ENCODE results near the gene PAQR8. TPM values are rescaled to one million over a fixed set of nuclear protein-coding genes. Genes with fewer than 3 reads are reported as not detected.

Gene PAQR8
- total RNA-seq, 1 donor from 2014 or later: 9.5 TPM

DNA sequence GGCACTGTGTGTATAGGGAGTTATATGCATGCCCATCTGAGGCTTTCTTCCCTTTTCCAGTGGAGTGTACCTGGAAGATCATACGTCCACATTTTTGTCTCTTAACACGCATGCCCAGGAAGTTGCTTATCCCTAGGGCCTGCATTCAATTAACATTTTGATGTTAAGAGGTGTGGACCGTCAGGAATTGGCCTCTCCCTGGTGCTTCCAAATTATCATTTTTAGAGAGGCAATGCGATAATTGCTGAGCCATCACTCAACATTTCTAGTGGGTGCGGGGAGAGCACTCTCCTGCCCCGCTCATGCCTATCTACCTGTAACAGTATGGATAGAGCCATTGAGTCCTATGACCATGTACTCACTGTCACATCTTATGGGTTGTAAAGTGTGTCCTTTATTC lies 37.8 kb upstream of the PAQR8 start:
- TF ChIP-seq, protein P1, sequence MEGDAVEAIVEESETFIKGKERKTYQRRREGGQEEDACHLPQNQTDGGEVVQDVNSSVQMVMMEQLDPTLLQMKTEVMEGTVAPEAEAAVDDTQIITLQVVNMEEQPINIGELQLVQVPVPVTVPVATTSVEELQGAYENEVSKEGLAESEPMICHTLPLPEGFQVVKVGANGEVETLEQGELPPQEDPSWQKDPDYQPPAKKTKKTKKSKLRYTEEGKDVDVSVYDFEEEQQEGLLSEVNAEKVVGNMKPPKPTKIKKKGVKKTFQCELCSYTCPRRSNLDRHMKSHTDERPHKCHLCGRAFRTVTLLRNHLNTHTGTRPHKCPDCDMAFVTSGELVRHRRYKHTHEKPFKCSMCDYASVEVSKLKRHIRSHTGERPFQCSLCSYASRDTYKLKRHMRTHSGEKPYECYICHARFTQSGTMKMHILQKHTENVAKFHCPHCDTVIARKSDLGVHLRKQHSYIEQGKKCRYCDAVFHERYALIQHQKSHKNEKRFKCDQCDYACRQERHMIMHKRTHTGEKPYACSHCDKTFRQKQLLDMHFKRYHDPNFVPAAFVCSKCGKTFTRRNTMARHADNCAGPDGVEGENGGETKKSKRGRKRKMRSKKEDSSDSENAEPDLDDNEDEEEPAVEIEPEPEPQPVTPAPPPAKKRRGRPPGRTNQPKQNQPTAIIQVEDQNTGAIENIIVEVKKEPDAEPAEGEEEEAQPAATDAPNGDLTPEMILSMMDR (IDR thresholded peaks at IDR 0.05; ENCODE audit: unreplicated experiment): no peak
- H3K36me3 Mint-ChIP-seq: no peaks in the 10 kb centered on the region
- no peak overlapping the region for H3K27ac Mint-ChIP-seq
- H3K4me1 Mint-ChIP-seq: peaks cover 57% of the 10 kb centered on the region
- peaks cover 7% of the 10 kb centered on the region for H3K27me3 Mint-ChIP-seq (ENCODE audit: low read depth)
- DNase-seq (ENCODE audit: low spot score in 2 of 2, unreplicated experiment in 2 of 2): no peak
- no peak overlapping the region for H3K4me3 Mint-ChIP-seq
- no peaks in the 10 kb centered on the region for H3K9me3 Mint-ChIP-seq

DNA sequence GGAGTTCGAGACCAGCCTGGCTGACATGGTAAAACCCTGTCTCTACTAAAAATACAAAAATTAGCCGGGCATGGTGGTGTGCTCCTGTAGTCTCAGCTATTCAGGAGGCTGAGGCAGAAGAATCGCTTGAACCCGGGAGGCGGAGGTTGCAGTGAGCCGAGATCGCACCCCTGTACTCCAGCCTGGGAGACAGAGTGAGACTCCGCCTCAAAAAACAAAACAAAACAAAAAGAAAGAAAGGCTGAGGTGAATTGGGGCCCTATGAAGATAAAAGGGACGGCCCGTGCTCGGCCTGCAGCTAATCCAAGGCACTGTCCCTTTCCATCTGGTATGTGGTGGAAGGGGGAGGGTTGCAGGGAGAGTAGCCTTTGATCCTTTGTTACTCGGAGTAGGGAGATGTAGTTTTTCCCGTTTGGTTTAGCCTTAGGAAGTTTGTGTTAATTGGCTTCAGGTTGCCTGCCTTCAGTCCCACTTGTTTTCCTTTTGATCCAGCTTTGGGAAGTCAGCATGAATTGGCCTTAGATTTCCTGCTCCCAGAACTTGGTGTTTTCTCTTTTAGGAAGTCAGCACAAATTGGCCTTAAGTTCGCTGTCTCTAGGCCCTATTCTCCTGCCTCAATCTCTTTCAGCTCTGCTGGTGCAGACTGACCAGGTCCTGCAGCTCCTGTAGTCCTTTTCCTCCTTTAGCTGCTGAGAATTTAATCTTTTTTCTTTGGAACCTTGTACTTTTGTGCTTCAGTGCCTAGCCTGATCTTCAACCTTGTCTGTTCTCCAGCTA lies 36.1 kb upstream of the PAQR8 start:
- Mint-ChIP-seq H3K36me3 (no peaks in the 10 kb centered on the region), H3K4me1 (peaks cover 54% of the 10 kb centered on the region), H3K9me3 (no peaks in the 10 kb centered on the region), H3K27me3 (ENCODE audit: low read depth) (peaks cover 7% of the 10 kb centered on the region), H3K27ac (peak overlapping the region; percentile 41), H3K4me3 (no peak overlapping the region)
- TF ChIP-seq, protein P1 (IDR thresholded peaks at IDR 0.05; ENCODE audit: unreplicated experiment): no peak
- no peak for DNase-seq (ENCODE audit: low spot score in 2 of 2, unreplicated experiment in 2 of 2)

DNA sequence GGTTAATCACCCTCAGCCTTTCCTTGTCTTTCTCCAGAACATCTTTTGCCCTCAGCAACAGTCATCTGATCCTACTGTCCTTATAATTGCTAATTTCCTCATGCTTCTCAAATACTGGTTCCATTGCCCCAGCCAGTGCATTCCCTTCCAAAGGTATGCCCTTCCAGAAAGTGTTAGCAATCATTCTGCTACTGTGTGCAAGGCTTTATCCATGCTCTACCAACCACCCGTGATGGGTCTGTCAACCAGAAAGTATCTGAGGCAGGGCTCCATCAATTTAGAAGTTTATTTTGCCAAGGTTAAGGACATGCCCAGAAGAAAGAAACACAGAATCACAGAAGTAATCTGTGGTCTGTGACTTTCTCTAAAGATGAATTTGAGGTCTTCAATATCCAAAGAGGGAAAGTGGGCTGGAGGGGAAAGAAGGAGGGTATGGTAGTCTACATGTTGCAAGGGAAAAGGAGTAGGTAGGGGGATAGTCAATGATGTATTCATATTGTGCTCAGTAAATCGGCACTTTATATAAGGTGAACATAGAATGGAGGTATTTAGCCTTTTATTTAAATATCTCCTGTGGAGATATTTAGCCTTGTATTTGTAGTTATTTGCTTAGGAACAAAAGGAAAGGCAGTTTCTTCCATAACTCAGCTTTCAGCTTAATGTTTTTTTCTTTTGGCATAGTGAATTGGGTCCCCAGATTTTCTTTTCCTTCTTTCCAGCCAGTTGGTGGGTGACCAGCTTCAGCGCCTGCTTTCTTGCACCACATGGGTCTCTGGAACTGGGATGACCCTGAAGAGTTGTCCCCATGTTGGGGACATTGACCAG lies 35.2 kb upstream of the PAQR8 start:
- Mint-ChIP-seq H3K27ac (no peak overlapping the region), H3K27me3 (ENCODE audit: low read depth) (peaks cover 7% of the 10 kb centered on the region), H3K36me3 (no peaks in the 10 kb centered on the region), H3K4me3 (no peak overlapping the region), H3K4me1 (peaks cover 52% of the 10 kb centered on the region), H3K9me3 (no peaks in the 10 kb centered on the region)
- TF ChIP-seq, protein P1 (IDR thresholded peaks at IDR 0.05; ENCODE audit: unreplicated experiment): no peak
- DNase-seq (ENCODE audit: low spot score in 2 of 2, unreplicated experiment in 2 of 2): no peak

DNA sequence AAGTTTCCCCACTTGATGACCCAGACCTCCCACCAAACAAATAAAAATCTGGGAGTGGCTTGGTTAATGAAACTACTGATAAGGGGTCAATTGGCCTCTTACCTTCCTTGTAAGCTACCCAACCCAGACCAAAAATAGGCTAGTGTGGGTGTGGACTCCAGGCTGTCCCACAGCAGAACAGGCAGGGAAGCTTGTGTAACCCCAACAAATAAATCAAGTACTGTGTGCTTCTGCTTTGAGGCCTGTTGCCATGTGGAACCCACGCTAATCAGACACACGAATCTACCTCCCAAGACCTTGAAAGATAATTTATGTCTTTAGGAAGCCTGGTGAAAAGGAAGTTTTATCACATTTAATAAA lies 33.7 kb upstream of the PAQR8 start:
- Mint-ChIP-seq H3K4me3 (no peak overlapping the region), H3K27me3 (ENCODE audit: low read depth) (peaks cover 7% of the 10 kb centered on the region), H3K27ac (no peak overlapping the region), H3K9me3 (no peaks in the 10 kb centered on the region), H3K4me1 (peaks cover 50% of the 10 kb centered on the region), H3K36me3 (no peaks in the 10 kb centered on the region)
- DNase-seq (ENCODE audit: low spot score in 2 of 2, unreplicated experiment in 2 of 2): no peak
- TF ChIP-seq, protein P1 (IDR thresholded peaks at IDR 0.05; ENCODE audit: unreplicated experiment): no peak

DNA sequence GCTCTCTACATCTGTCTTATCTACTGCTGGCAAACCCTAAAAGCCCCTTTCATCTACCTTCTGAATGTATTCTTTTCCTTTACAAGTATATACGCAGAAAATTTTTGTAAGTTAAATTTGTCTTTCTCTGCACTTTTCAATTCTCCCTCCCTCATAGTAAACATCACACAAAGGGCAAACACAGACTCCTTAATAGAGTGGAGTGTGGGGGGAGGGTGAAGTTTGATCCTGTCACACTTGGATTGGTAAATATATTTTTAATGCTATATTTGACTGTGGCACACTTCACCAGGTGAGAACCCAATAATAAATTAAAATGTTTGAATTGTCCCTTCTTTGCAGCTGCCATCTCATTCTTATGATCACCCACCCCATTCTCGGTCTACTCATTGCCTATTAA lies 33.2 kb upstream of the PAQR8 start:
- H3K36me3 Mint-ChIP-seq: no peaks in the 10 kb centered on the region
- TF ChIP-seq, protein P1 (IDR thresholded peaks at IDR 0.05; ENCODE audit: unreplicated experiment): no peak
- peaks cover 5% of the 10 kb centered on the region for H3K27me3 Mint-ChIP-seq (ENCODE audit: low read depth)
- no peaks in the 10 kb centered on the region for H3K9me3 Mint-ChIP-seq
- H3K4me1 Mint-ChIP-seq: peaks cover 54% of the 10 kb centered on the region
- no peak overlapping the region for H3K4me3 Mint-ChIP-seq
- H3K27ac Mint-ChIP-seq: no peak overlapping the region
- no peak for DNase-seq (ENCODE audit: low spot score in 2 of 2, unreplicated experiment in 2 of 2)
